B cell (primary cell): Measurements from ENCODE around the gene ZNF655. TPM values are rescaled to one million over a fixed set of nuclear protein-coding genes. Genes with fewer than 3 reads are reported as not detected.

ENCODE experiments used
- ATAC-seq: fragments of 200-7000 bp; cut with Tn5 transposase; one replicate; pipeline ENCODE4 v1.10.0; 2021; ENCODE audit warnings: low read depth, mild to moderate bottlenecking, moderate number of reproducible peaks, moderate library complexity
- CTCF ChIA-PET: fragments of 350-600 bp; sonication (Branson Sonifier 250); formaldehyde crosslinking; loops from one replicate; lab custom pipeline; 2021; ENCODE audit warnings: antibody characterized with exemption, inconsistent platforms; lab: Charles Lee
- POLR2A ChIA-PET: fragments of 350-600 bp; sonication (Branson Sonifier 250); formaldehyde crosslinking; loops from one replicate; lab custom pipeline; 2021; ENCODE audit warnings: antibody characterized with exemption; lab: Charles Lee
- DNase-seq: peaks from one replicate; pipeline ENCODE4 v3.0.0; 2013
- H2AFZ ChIP-seq: 2 replicates; pipeline ENCODE4 v1.6.1; 2012; ENCODE audit warnings: mild to moderate bottlenecking, low read depth, low read length; ENCODE audit not compliant: insufficient read depth, poor library complexity, severe bottlenecking
- H3K27ac ChIP-seq, 2 donors: 1 replicate in 1 of 2; 2 replicates in 1 of 2; pipeline ENCODE4 v1.5.1; 2012 to 2013; ENCODE audit warnings: low read length in 2 of 2, mild to moderate bottlenecking in 2 of 2, moderate library complexity in 1 of 2
- H3K27me3 ChIP-seq, 4 experiments: fragments of 200-600 bp in 1 of 4; sonication (generic) in 1 of 4; replicated peaks in 1 of 4; 1 replicate in 2 of 4; 2 replicates in 2 of 4; pipeline versions ENCODE4 v1.6.1 to v1.7.0; 2013 to 2016; ENCODE audit warnings: low read length in 3 of 4, mild to moderate bottlenecking in 2 of 4, mixed read lengths in 1 of 4, moderate library complexity in 1 of 4; ENCODE audit not compliant: insufficient read depth in 4 of 4, control insufficient read depth in 3 of 4; ENCODE audit errors: control extremely low read depth in 1 of 4
- H3K36me3 ChIP-seq, 2 experiments: replicated peaks in 1 of 2; 1 replicate in 1 of 2; 2 replicates in 1 of 2; pipeline versions ENCODE4 v1.6.1 to v1.7.1; 2013; ENCODE audit warnings: low read length in 1 of 2; ENCODE audit not compliant: insufficient read depth in 2 of 2, control insufficient read depth in 1 of 2; ENCODE audit errors: control extremely low read depth in 1 of 2, extremely low read depth in 1 of 2
- H3K4me1 ChIP-seq, 2 donors: fragments of 200-600 bp in 1 of 2; sonication (generic) in 1 of 2; 1 replicate in 1 of 2; 2 replicates in 1 of 2; pipeline versions ENCODE4 v1.5.1 to v1.6.1; 2013 to 2017; ENCODE audit warnings: low read length in 2 of 2; ENCODE audit not compliant: control insufficient read depth in 2 of 2, insufficient read depth in 2 of 2
- H3K4me2 ChIP-seq: replicated peaks from 2 replicates; pipeline ENCODE3; 2012; ENCODE audit warnings: mild to moderate bottlenecking, low read depth, low read length; ENCODE audit not compliant: poor library complexity, severe bottlenecking
- H3K4me3 ChIP-seq, 5 experiments: fragments of 200-600 bp in 1 of 5; sonication (generic) in 1 of 5; 1 replicate in 3 of 5; 2 replicates in 2 of 5; pipeline versions ENCODE4 v1.5.1 to v1.7.0; 2011 to 2016; ENCODE audit warnings: low read length in 4 of 5, mild to moderate bottlenecking in 4 of 5, low read depth in 2 of 5, control low read depth in 1 of 5, moderate library complexity in 1 of 5; ENCODE audit not compliant: insufficient read depth in 1 of 5; ENCODE audit errors: control extremely low read depth in 1 of 5, extremely low read depth in 1 of 5
- H3K79me2 ChIP-seq: fragments of 200-600 bp; sonication (generic); one replicate; pipeline ENCODE4 v1.6.0; 2016; ENCODE audit warnings: low read length; ENCODE audit not compliant: control insufficient read depth, insufficient read depth
- H3K9ac ChIP-seq: fragments of 200-600 bp; sonication (generic); 2 replicates; pipeline ENCODE4 v1.6.1; 2017; ENCODE audit warnings: mild to moderate bottlenecking, low read length, moderate library complexity
- H3K9me3 ChIP-seq, 3 donors: one replicate each; pipeline versions ENCODE4 v1.6.1 to v1.7.1; 2013; ENCODE audit warnings: low read length in 2 of 3; ENCODE audit not compliant: control insufficient read depth in 2 of 3, insufficient read depth in 1 of 3; ENCODE audit errors: control extremely low read depth in 1 of 3
- H4K20me1 ChIP-seq: 2 replicates; pipeline ENCODE4 v1.6.0; 2012; ENCODE audit warnings: mild to moderate bottlenecking, low read length; ENCODE audit not compliant: insufficient read depth, control insufficient read depth, poor library complexity, severe bottlenecking
- H3K27ac Mint-ChIP-seq: one replicate; pipeline ENCODE4 v1.8.0; 2021; ENCODE audit warnings: mixed read lengths
- H3K27me3 Mint-ChIP-seq: one replicate; pipeline ENCODE4 v1.8.0; 2021; ENCODE audit warnings: mixed read lengths
- H3K4me1 Mint-ChIP-seq: one replicate; pipeline ENCODE4 v1.8.0; 2021; ENCODE audit warnings: mixed read lengths
- H3K4me3 Mint-ChIP-seq: one replicate; pipeline ENCODE4 v1.8.0; 2021; ENCODE audit warnings: mixed read lengths
- H3K9me3 Mint-ChIP-seq: one replicate; pipeline ENCODE4 v1.8.0; 2022; ENCODE audit warnings: mixed read lengths; ENCODE audit not compliant: insufficient read depth
- CTCF ChIP-seq: fragments of 200-600 bp; IDR thresholded peaks from one replicate; pipeline ENCODE4 v1.8.0; 2022; ENCODE audit warnings: antibody characterized with exemption, mild to moderate bottlenecking
- EZH2 ChIP-seq: IDR thresholded peaks from 2 replicates; pipeline ENCODE4 v1.6.1; 2012; ENCODE audit warnings: borderline replicate concordance, low read depth, mild to moderate bottlenecking, moderate library complexity, low read length; ENCODE audit not compliant: insufficient read depth, poor library complexity, severe bottlenecking
- WGBS: methylation state at CpG from one replicate; pipeline ENCODE4 v1.1.5; 2013; ENCODE audit warnings: missing lambda C conversion rate; ENCODE audit not compliant: insufficient coverage; 5-methylcytosine and 5-hydroxymethylcytosine counted together
- intact Hi-C: fragments of 100-400 bp; cut with micrococcal nuclease; formaldehyde crosslinking; loops from one replicate; pipeline ENCODE4 v1.10.0; 2022
- polyA plus RNA-seq: library from polyadenylated mRNA; depleted of rRNA; stranded (reverse); fragments of >200 nt; gene quantifications from 2 replicates; pipeline ENCODE4 v1.2.3, GENCODE V29; 2012
- total RNA-seq, 2 donors: library from RNA; stranded (reverse); fragments of 120-200 nt in 1 of 2; gene quantifications; 1 replicate in 1 of 2; 2 replicates in 1 of 2; pipeline versions ENCODE4 v1.2.3 to v1.2.4, GENCODE V29; 2013 to 2022

ZNF655 gene
- total and polyA plus RNA-seq, 2 donors (not counting 1 experiment from before 2014, with no cell fraction given) = 125 to 150 TPM

GRCh38 chr7:99562114-99562784 lies 3.8 kb downstream of the ZNF655 start:
- Histone ChIP-seq H4K20me1 (peaks cover 32% of the 10 kb centered on the region), H3K27ac (peak overlapping the region in 1 of 2 donors; percentile 4), H3K4me1 (peaks cover 12 to 18% of the 10 kb centered on the region in 2 donors), H3K27me3 (no peaks in the 10 kb centered on the region), H3K9ac (no peak overlapping the region), H3K4me3 (no peak overlapping the region), H3K4me2 (no peak overlapping the region), H2AFZ (no peak overlapping the region), H3K79me2 (peaks cover 57% of the 10 kb centered on the region), H3K9me3 (no peaks in the 10 kb centered on the region), H3K36me3 (peaks cover 31 to 55% of the 10 kb centered on the region in 2 experiments)
- Mint-ChIP-seq H3K27me3 (no peaks in the 10 kb centered on the region), H3K4me1 (peaks cover 39% of the 10 kb centered on the region), H3K9me3 (no peaks in the 10 kb centered on the region), H3K27ac (peak overlapping the region; percentile 32), H3K4me3 (no peak overlapping the region)
- ChIA-PET CTCF (no interaction called here), POLR2A (interaction anchor here (0.6 kb wide), 1 partner anchor 19 kb away, joined by 6 read pairs; no protein-coding TSS in a partner anchor)
- intact Hi-C loops = no loop called here
- ATAC-seq (no peak), DNase-seq (no peak)
- 100% methylated on average over 2 of the region's 9 CpGs for WGBS
- TF ChIP-seq CTCF (no peak), EZH2 (no peak)

- H3K4me2 ChIP-seq = no peak overlapping the region
- DNase-seq = no peak
- H3K79me2 ChIP-seq = peaks cover 57% of the 10 kb centered on the region
These were observed 4.4 kb downstream of the ZNF655 start for GRCh38 chr7:99562832-99563231.

More at GRCh38 chr7:99562832-99563231, 4.4 kb downstream of the ZNF655 start:
- no peak overlapping the region for H3K4me3 Mint-ChIP-seq
- H4K20me1 ChIP-seq = peaks cover 32% of the 10 kb centered on the region
- peak overlapping the region; percentile 32 for H3K27ac Mint-ChIP-seq
- H3K9ac ChIP-seq = no peak overlapping the region
- peaks cover 7 to 12% of the 10 kb centered on the region in 2 donors for H3K4me1 ChIP-seq
- no peak overlapping the region for H3K4me3 ChIP-seq
- ChIA-PET POLR2A (no interaction called here), CTCF (no interaction called here)
- no peaks in the 10 kb centered on the region for H3K27me3 ChIP-seq
- H3K9me3 Mint-ChIP-seq = no peaks in the 10 kb centered on the region
- peak overlapping the region in 1 of 2 donors; percentile 4 for H3K27ac ChIP-seq
- intact Hi-C loops = no loop called here
- no peak for TF ChIP-seq CTCF
- TF ChIP-seq EZH2 = no peak
- H3K4me1 Mint-ChIP-seq = peaks cover 33% of the 10 kb centered on the region
- H3K36me3 ChIP-seq = peaks cover 31 to 55% of the 10 kb centered on the region in 2 experiments
- 92% methylated on average over 2 of the region's 2 CpGs for WGBS
- no peak overlapping the region for H2AFZ ChIP-seq
- no peaks in the 10 kb centered on the region for H3K27me3 Mint-ChIP-seq
- H3K9me3 ChIP-seq = no peaks in the 10 kb centered on the region
- ATAC-seq = no peak
